Measurements from ENCODE around the gene PMFBP1.

GRCh38 chr16:72195609-72196008, 23.7 kb upstream of the PMFBP1 start:
- TF ChIP-seq CTCF (IDR thresholded peaks at IDR 0.05) (no peak), POLR2A (IDR thresholded peaks at IDR 0.05) (no peak)

Data from uterus (tissue), 2 donors.